ENCODE measurements around the gene SASH1.

DNA sequence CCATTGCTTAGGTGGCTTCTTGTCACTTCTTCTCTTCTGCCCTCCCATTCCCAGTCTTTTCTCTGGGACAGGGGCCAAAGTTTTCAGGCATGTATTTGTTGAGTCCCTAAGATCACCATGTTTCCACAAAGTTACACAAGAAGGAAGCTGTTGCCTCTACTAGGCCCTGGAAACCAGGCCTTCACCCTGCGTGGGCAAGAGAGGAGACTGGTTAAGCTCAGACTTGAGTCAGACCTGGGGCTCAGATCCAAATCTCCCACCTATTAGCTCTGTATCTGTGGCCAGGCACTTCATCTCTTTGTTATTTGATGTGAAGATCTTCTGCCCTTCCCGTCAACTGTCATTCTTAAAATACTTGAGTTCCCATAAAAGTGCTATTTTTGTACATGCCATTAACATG lies 154.6 kb downstream of the SASH1 start:
- TF ChIP-seq CTCF (IDR thresholded peaks at IDR 0.05; ENCODE audit: low read length), result no peak
- TF ChIP-seq EZH2 (IDR thresholded peaks at IDR 0.05; ENCODE audit: borderline replicate concordance, low read length), result no peak
